ENCODE measurements around the gene AXIN1. TPM values are rescaled to one million over a fixed set of nuclear protein-coding genes. Genes with fewer than 3 reads are reported as not detected.

AXIN1 gene
- total RNA-seq, 1 donor: 35.8 TPM

DNA sequence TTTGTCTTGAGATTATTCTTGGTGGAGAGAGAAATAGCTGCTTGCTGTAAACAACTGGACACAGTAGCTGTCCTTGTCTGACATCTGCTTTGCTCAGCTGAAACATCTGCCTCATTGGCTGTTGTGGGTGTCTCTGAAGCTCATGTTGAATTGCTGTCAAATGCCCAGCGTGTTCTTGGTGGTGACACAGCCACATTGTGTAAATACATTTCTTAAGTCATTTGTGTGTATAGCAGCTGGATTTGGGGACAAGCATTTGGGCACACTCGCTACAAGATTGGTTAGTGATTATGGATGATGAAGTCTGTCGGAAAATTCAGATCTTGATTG is 112.6 kb downstream of the AXIN1 start:
- no peaks in the 10 kb centered on the region for H3K9me3 ChIP-seq (ENCODE audit: low read depth, low read length)
- H3K27me3 ChIP-seq (ENCODE audit: insufficient read depth, low read length): no peaks in the 10 kb centered on the region
- H3K4me1 ChIP-seq (ENCODE audit: insufficient read depth, low read length): peaks cover 41% of the 10 kb centered on the region
- H3K4me3 ChIP-seq (ENCODE audit: low read length): no peak overlapping the region

Other genes with a start within 250 kb of the AXIN1 start
- 5.5 TPM for gene NPRL3, start 214.1 kb downstream of the AXIN1 start, total RNA-seq
- gene HBZ, start 200.1 kb downstream of the AXIN1 start, total RNA-seq: not detected
- gene HBM, start 186.7 kb downstream of the AXIN1 start, total RNA-seq: not detected
- 22.1 TPM for gene HBA2, start 179.8 kb downstream of the AXIN1 start, total RNA-seq
- 28.3 TPM for gene HBA1, start 176.0 kb downstream of the AXIN1 start, total RNA-seq
- gene HBQ1, start 172.3 kb downstream of the AXIN1 start, total RNA-seq: not detected
- 101 TPM for gene LUC7L, start 123.3 kb downstream of the AXIN1 start, total RNA-seq
- 22.1 TPM for gene FAM234A, start 117.9 kb downstream of the AXIN1 start, total RNA-seq
- gene RGS11, start 76.8 kb downstream of the AXIN1 start, total RNA-seq: not detected
- gene ARHGDIG, start 72.1 kb downstream of the AXIN1 start, total RNA-seq: not detected
- not detected for gene PDIA2, start 69.6 kb downstream of the AXIN1 start, total RNA-seq
- gene MRPL28, start 17.8 kb upstream of the AXIN1 start, total RNA-seq: 19.9 TPM
- 24.8 TPM for gene PGAP6, start 29.3 kb upstream of the AXIN1 start, total RNA-seq
- 15.0 TPM for gene NME4, start 44.5 kb upstream of the AXIN1 start, total RNA-seq
- 2.9 TPM for gene DECR2, start 49.2 kb upstream of the AXIN1 start, total RNA-seq
- 6.5 TPM for gene RAB11FIP3, start 72.9 kb upstream of the AXIN1 start, total RNA-seq
- gene CAPN15, start 175.0 kb upstream of the AXIN1 start, total RNA-seq: 31.2 TPM
- gene PRR35, start 207.7 kb upstream of the AXIN1 start, total RNA-seq: 0.10 TPM
- 1.2 TPM for gene NHLRC4, start 214.3 kb upstream of the AXIN1 start, total RNA-seq
- gene PIGQ, start 217.2 kb upstream of the AXIN1 start, total RNA-seq: 8.5 TPM
- 6.6 TPM for gene RAB40C, start 237.3 kb upstream of the AXIN1 start, total RNA-seq